ENCODE results near the gene DMXL1.

DMXL1 gene

DNA sequence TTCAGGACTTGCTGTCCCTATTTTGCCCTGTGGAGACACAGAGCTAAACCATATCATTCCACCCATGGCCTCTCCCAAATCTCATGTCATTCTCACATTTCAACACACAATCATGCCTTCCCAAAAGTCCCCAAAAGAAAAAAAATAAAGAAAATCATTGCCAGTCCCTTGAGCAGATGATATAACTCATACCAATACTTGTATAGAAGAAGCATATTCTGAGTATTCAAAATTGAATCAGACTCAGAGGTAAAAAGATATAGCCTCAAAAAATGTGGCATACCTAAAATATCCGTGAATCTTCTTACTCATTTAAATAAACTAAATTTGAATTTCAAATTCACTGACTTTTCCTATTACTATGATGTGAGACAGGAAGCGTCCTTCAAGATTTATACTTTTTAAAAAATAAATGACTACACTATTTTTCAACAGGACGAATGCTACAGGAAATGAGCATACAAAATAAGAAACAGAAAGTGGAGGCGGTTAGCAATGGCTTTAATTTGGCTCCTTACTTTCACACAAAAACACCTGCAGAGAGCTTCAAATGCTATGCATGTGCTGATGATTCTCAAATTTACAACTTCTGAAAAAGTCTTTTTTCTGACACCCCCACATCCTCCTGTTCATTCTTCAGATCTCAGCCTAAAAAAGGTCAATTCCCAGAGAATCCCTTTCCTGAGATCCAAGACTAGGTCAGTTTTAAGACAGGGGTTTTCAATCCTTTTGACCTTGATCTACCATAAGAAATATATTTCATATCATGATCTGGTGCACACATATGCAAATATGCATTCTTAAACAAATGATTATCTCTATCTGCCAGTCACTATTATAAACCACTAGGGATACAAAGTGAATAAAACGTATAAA lies 39.6 kb upstream of the DMXL1 start:
- peak; percentile 87 for DNase-seq (ENCODE audit: low read depth)
- no peak overlapping the region; the same call in 1 of the 2 replicates for H3K4me3 ChIP-seq (ENCODE audit: low read depth, low read length)
- TF ChIP-seq, protein P1, sequence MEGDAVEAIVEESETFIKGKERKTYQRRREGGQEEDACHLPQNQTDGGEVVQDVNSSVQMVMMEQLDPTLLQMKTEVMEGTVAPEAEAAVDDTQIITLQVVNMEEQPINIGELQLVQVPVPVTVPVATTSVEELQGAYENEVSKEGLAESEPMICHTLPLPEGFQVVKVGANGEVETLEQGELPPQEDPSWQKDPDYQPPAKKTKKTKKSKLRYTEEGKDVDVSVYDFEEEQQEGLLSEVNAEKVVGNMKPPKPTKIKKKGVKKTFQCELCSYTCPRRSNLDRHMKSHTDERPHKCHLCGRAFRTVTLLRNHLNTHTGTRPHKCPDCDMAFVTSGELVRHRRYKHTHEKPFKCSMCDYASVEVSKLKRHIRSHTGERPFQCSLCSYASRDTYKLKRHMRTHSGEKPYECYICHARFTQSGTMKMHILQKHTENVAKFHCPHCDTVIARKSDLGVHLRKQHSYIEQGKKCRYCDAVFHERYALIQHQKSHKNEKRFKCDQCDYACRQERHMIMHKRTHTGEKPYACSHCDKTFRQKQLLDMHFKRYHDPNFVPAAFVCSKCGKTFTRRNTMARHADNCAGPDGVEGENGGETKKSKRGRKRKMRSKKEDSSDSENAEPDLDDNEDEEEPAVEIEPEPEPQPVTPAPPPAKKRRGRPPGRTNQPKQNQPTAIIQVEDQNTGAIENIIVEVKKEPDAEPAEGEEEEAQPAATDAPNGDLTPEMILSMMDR (IDR thresholded peaks at IDR 0.05; ENCODE audit: low read depth, low read length, missing control alignments) = no peak

DNA sequence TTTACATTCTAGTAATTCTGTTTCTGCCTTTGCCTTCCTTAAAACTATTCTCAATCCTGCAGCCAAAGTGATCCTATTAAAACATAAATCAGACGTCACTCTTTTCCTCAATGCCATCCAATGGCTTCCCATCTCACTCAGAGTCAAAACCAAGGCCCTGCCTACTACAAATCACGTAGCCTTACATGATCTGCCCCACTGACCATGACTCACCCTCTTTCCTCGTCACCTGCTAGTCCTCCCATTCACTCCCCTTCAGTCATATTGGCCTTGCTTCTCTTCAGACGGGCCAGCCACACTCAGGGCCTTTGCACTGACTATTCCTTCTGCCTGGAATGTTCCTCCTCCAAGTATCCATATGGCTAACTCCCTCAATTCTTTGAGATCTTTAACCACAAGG lies 39.0 kb upstream of the DMXL1 start:
- TF ChIP-seq, protein P1 (IDR thresholded peaks at IDR 0.05; ENCODE audit: low read depth, low read length, missing control alignments) = no peak
- H3K4me3 ChIP-seq (ENCODE audit: low read depth, low read length) = no peak overlapping the region
- DNase-seq (ENCODE audit: low read depth) = peak; percentile 70

DNA sequence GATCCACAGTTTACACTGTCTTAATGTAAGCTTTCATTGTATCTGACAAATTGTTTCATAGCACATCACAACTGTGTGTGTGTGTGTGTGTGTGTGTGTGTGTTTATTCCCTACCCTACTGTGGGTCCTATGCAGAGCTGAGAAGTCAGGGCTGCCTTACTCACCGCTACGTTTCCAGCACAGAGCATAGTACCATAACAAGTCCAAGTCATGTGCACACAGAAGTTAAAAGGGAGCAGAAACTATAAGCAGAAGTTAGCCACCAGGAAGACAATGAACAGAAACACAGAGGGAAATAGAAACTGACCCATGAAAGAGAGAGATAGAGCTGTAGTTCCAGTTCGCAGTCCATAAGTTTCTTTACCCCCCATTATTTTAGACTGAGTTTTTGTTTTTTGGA lies 38.2 kb upstream of the DMXL1 start:
- H3K4me3 ChIP-seq (ENCODE audit: low read depth, low read length) = no peak overlapping the region
- TF ChIP-seq, protein P1 (IDR thresholded peaks at IDR 0.05; ENCODE audit: low read depth, low read length, missing control alignments) = no peak
- peak; percentile 43 for DNase-seq (ENCODE audit: low read depth)

DNA sequence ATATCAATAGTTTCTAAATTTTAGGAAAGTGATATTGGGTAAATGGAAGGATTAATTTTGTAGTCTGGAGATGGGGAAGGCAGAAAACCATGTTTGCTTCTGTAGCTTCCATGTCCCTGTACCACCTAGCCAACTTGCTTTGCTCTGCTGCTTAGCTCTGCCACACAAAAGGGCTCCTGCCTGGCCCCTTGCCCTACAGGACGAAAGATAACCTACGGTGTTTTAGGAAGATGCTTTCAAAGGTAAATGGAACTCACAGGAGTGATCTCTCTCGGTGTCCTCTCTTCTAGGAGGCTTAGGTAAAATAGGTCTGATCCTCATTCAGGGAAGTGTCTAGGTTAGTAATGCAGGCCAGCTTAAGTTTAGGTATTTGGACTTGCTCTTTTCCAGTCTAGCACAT lies 37.8 kb upstream of the DMXL1 start:
- H3K4me3 ChIP-seq (ENCODE audit: low read depth, low read length) = no peak overlapping the region
- TF ChIP-seq, protein P1 (IDR thresholded peaks at IDR 0.05; ENCODE audit: low read depth, low read length, missing control alignments) = no peak
- DNase-seq (ENCODE audit: low read depth) = no peak

DNA sequence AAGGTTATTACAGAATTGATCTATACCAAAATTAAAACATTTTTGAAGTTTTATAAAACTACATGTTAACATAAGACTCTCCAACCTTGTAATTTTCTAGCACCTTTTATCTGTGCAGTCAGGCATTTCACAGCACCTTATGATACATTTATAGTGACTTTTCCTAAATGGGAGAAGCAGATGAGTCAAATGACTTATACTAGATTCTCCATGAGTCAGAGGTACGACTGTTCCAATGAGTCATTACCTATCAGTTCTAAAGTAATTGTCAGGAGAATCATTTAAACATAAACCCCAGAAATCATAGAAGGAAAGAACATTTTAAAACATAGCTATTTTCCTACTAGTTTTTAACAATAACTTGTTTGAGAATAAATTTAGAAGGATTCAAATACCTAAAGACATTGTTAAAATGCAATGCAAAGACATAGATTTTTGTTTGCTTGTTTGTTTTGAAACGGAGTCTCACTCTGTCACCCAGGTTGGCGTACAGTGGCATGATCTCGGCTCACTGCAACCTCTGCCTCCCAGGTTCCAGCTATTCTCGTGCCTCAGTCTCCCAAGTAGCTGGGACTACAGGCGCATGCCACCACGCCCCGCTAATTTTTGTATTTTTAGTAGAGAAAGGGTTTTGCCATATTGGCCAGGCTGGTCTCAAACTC lies 34.7 kb upstream of the DMXL1 start:
- no peak overlapping the region for H3K4me3 ChIP-seq (ENCODE audit: low read depth, low read length)
- TF ChIP-seq, protein P1 (IDR thresholded peaks at IDR 0.05; ENCODE audit: low read depth, low read length, missing control alignments) = no peak
- no peak for DNase-seq (ENCODE audit: low read depth)

- no peak overlapping the region for H3K4me3 ChIP-seq (ENCODE audit: low read depth, low read length)
- TF ChIP-seq, protein P1 (IDR thresholded peaks at IDR 0.05; ENCODE audit: low read depth, low read length, missing control alignments) = no peak
- DNase-seq (ENCODE audit: low read depth) = no peak
Observed at GRCh38 chr5:119037496-119038215, 33.2 kb upstream of the DMXL1 start.
